Measurements from ENCODE around the gene PTPRG.

GRCh38 chr3:62180514-62180913 lies 619.1 kb downstream of the PTPRG start:
- TF ChIP-seq EZH2phosphoT487 (IDR thresholded peaks at IDR 0.05; ENCODE audit: borderline replicate concordance) (no peak), CTCF (IDR thresholded peaks at IDR 0.05 in 2 of 3, conservative IDR thresholded peaks at IDR 0.05 in 1 of 3; ENCODE audit: borderline replicate concordance in 1 of 3, insufficient read depth in 1 of 3, low read depth in 2 of 3, low read length in 2 of 3) (no peak), ZNF274 (IDR thresholded peaks at IDR 0.05; ENCODE audit: low read depth, low read length) (no peak)
